MCF 10A (cell line): ENCODE measurements around the gene CADPS. TPM values are rescaled to one million over a fixed set of nuclear protein-coding genes. Genes with fewer than 3 reads are reported as not detected.

ENCODE experiments used
- BruUV-seq: library from RNA; stranded (reverse); fragments of 400-500 nt; replicated peaks from 2 replicates; lab custom pipeline; 2021; lab: Mats Ljungman, UMichigan
- CTCF ChIA-PET: fragments of 300-600 bp; sonication (Branson Sonifier 250); formaldehyde crosslinking; extraction: SDS; loops from one replicate; lab custom pipeline; 2021; ENCODE audit warnings: antibody characterized with exemption, inconsistent platforms; lab: Yijun Ruan, JAX
- POLR2A ChIA-PET: fragments of 300-600, 350-650 bp; sonication (Branson Sonifier 250); formaldehyde crosslinking; extraction: SDS; loops from one replicate; lab custom pipeline; 2020; ENCODE audit warnings: antibody characterized with exemption, inconsistent platforms; lab: Yijun Ruan, JAX
- DNase-seq: peaks from one replicate; pipeline ENCODE4 v3.0.0-alpha.2; 2018; ENCODE audit not compliant: unreplicated experiment
- H3K27ac Mint-ChIP-seq: one replicate; pipeline ENCODE4 v1.8.0; 2022; ENCODE audit warnings: mild to moderate bottlenecking, low read depth, mixed read lengths; ENCODE audit not compliant: unreplicated experiment
- H3K27me3 Mint-ChIP-seq: one replicate; pipeline ENCODE4 v1.8.0; 2022; ENCODE audit warnings: mixed read lengths; ENCODE audit not compliant: insufficient read depth, unreplicated experiment
- H3K36me3 Mint-ChIP-seq: one replicate; pipeline ENCODE4 v1.8.0; 2022; ENCODE audit warnings: mild to moderate bottlenecking, moderate library complexity, mixed read lengths; ENCODE audit not compliant: insufficient read depth, unreplicated experiment
- H3K4me1 Mint-ChIP-seq: one replicate; pipeline ENCODE4 v1.8.0; 2022; ENCODE audit warnings: mixed read lengths; ENCODE audit not compliant: insufficient read depth, unreplicated experiment
- H3K4me3 Mint-ChIP-seq: one replicate; pipeline ENCODE4 v1.8.0; 2022; ENCODE audit warnings: mild to moderate bottlenecking, moderate library complexity, mixed read lengths; ENCODE audit not compliant: unreplicated experiment
- H3K9me3 Mint-ChIP-seq: one replicate; pipeline ENCODE4 v1.8.0; 2022; ENCODE audit warnings: mixed read lengths; ENCODE audit not compliant: unreplicated experiment
- CTCF ChIP-seq: fragments of 200-600 bp; IDR thresholded peaks from one replicate; pipeline ENCODE4 v1.8.0; 2022; ENCODE audit warnings: antibody characterized with exemption, mild to moderate bottlenecking; ENCODE audit not compliant: unreplicated experiment
- intact Hi-C: fragments of 100-400 bp; cut with micrococcal nuclease; formaldehyde crosslinking; loops from 2 replicates; pipeline ENCODE4 v1.14.1; 2022
- total RNA-seq: library from RNA; stranded (reverse); gene quantifications from 2 replicates; pipeline ENCODE4 v1.2.3, GENCODE V29; 2022

Gene CADPS
- total RNA-seq, 1 experiment from 2014 or later: not detected

- H3K4me3 Mint-ChIP-seq: no peak overlapping the region
- POLR2A ChIA-PET: no interaction called here
- H3K27ac Mint-ChIP-seq: no peak overlapping the region
These were observed 504.9 kb downstream of the CADPS start for GRCh38 chr3:62370112-62370857.

GRCh38 chr3:62369476-62369743 is 505.8 kb downstream of the CADPS start:
- H3K27ac Mint-ChIP-seq: no peak overlapping the region
- intact Hi-C loops: no loop called here
- no peaks in the 10 kb centered on the region for H3K9me3 Mint-ChIP-seq
- ChIA-PET CTCF (no interaction called here), POLR2A (no interaction called here)
- H3K36me3 Mint-ChIP-seq: no peaks in the 10 kb centered on the region
- no peak for TF ChIP-seq CTCF
- no peak overlapping the region for H3K4me3 Mint-ChIP-seq
- BruUV-seq: no TSS peak
- H3K4me1 Mint-ChIP-seq: no peaks in the 10 kb centered on the region
- DNase-seq: no peak
- peaks cover 88% of the 10 kb centered on the region for H3K27me3 Mint-ChIP-seq

More at GRCh38 chr3:62370112-62370857, 504.9 kb downstream of the CADPS start:
- H3K36me3 Mint-ChIP-seq: no peaks in the 10 kb centered on the region
- H3K4me1 Mint-ChIP-seq: no peaks in the 10 kb centered on the region
- H3K27me3 Mint-ChIP-seq: peaks cover 88% of the 10 kb centered on the region
- DNase-seq: no peak
- intact Hi-C loops: no loop called here
- CTCF ChIA-PET: no interaction called here
- no TSS peak for BruUV-seq
- no peaks in the 10 kb centered on the region for H3K9me3 Mint-ChIP-seq
- TF ChIP-seq CTCF: no peak

GRCh38 chr3:62368705-62369475 is 506.3 kb downstream of the CADPS start:
- BruUV-seq: no TSS peak
- DNase-seq: no peak
- no peak for TF ChIP-seq CTCF
- ChIA-PET CTCF (interaction anchor here (0.5 kb wide), 1 partner anchor 43 kb away, joined by 3 read pairs; no protein-coding TSS in a partner anchor), POLR2A (no interaction called here)
- intact Hi-C loops: no loop called here
- no peaks in the 10 kb centered on the region for H3K9me3 Mint-ChIP-seq
- H3K36me3 Mint-ChIP-seq: no peaks in the 10 kb centered on the region
- no peak overlapping the region for H3K4me3 Mint-ChIP-seq
- no peak overlapping the region for H3K27ac Mint-ChIP-seq
- H3K27me3 Mint-ChIP-seq: peaks cover 83% of the 10 kb centered on the region
- H3K4me1 Mint-ChIP-seq: no peaks in the 10 kb centered on the region

- DNase-seq: no peak
- intact Hi-C loops: no loop called here
- Mint-ChIP-seq H3K36me3 (no peaks in the 10 kb centered on the region), H3K4me3 (no peak overlapping the region), H3K27ac (no peak overlapping the region), H3K27me3 (peaks cover 80% of the 10 kb centered on the region), H3K4me1 (no peaks in the 10 kb centered on the region), H3K9me3 (no peaks in the 10 kb centered on the region)
- TF ChIP-seq CTCF: no peak
- no TSS peak for BruUV-seq
- ChIA-PET POLR2A (no interaction called here), CTCF (no interaction called here)
These were observed 506.9 kb downstream of the CADPS start for GRCh38 chr3:62368290-62368704.
